Lower leg skin (tissue), 4 donors: ENCODE results near the gene STAU1. TPM values are rescaled to one million over a fixed set of nuclear protein-coding genes. Genes with fewer than 3 reads are reported as not detected.

Experiments
- DNase-seq, 2 donors: peaks; one replicate each; pipeline ENCODE4 v3.0.0-alpha.2; 2019; ENCODE audit warnings: low spot score in 2 of 2
- H3K4me3 ChIP-seq: fragments of 200-600 bp; sonication (generic); 2 replicates; pipeline ENCODE4 v1.5.1; 2017; ENCODE audit warnings: mild to moderate bottlenecking, low read depth; ENCODE audit not compliant: poor library complexity, severe bottlenecking
- CTCF ChIP-seq, 3 donors: fragments of 450-650 bp; IDR thresholded peaks; one replicate each; pipeline ENCODE4 v1.5.1; 2016; ENCODE audit warnings: antibody characterized with exemption in 3 of 3, mild to moderate bottlenecking in 3 of 3, moderate library complexity in 2 of 3
- POLR2A ChIP-seq, 2 donors: fragments of 450-650 bp; IDR thresholded peaks; one replicate each; pipeline ENCODE4 v1.6.1; 2016 to 2017; ENCODE audit warnings: antibody characterized with exemption in 2 of 2, mild to moderate bottlenecking in 1 of 2, moderate library complexity in 1 of 2
- WGBS, 2 donors: methylation state at CpG; one replicate each; pipeline ENCODE4 v1.1.5; 2018; 5-methylcytosine and 5-hydroxymethylcytosine counted together
- intact Hi-C: fragments of 100-400 bp; cut with DNase I; formaldehyde crosslinking; loops from one replicate; pipeline ENCODE4 v1.15.0; 2023; ENCODE audit warnings: low total_unique reads
- total RNA-seq, 4 donors: library from RNA; depleted of rRNA; stranded (reverse); fragments of >200 nt; gene quantifications; one replicate each; pipeline ENCODE4 v1.1.0, GENCODE V29; 2016

STAU1 gene
- total RNA-seq, 4 donors from 2014 or later, result 68.4 to 90.0 (median 77.0) TPM

- intact Hi-C loops, result loop anchor here (5.0 kb wide), 1 partner anchor 84 kb away; the partner anchor contains the start of gene DDX27
- DNase-seq, result peak in 1 of 2 donors; percentile 21
- no peak overlapping the region for H3K4me3 ChIP-seq
- no peak for TF ChIP-seq POLR2A (IDR thresholded peaks at IDR 0.05)
- peak in 1 of 3 donors; percentile 59 for TF ChIP-seq CTCF (IDR thresholded peaks at IDR 0.05)
- 40 to 41% methylated on average over 5 of the region's 5 CpGs for WGBS, 2 donors
Measured at GRCh38 chr20:49132995-49133478, 55.1 kb downstream of the STAU1 start.

DNA sequence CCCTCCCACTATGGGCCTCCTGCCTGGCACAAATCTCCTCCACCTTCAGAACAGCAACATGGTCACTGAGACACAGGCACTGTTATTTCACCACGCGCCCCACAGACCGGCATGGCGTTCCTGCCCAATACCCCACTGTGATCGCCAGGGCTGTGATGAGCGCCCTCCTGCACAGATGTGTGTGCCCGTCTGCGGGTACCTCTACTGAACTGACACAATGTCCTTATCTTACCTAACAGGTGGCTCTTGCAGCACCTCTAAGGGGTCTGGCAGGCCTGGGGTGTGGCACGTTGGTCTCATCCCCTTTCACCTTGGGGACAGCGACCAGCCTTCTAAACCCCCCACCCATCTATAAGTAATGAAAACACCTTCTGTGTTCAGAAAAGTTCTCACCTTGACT, 64.2 kb downstream of the STAU1 start:
- no peak for TF ChIP-seq POLR2A (IDR thresholded peaks at IDR 0.05)
- intact Hi-C loops, result no loop called here
- peak in 1 of 2 donors; percentile 70 for DNase-seq
- H3K4me3 ChIP-seq, result no peak overlapping the region
- WGBS, 2 donors, result 97% methylated on average over 10 of the region's 10 CpGs

DNA sequence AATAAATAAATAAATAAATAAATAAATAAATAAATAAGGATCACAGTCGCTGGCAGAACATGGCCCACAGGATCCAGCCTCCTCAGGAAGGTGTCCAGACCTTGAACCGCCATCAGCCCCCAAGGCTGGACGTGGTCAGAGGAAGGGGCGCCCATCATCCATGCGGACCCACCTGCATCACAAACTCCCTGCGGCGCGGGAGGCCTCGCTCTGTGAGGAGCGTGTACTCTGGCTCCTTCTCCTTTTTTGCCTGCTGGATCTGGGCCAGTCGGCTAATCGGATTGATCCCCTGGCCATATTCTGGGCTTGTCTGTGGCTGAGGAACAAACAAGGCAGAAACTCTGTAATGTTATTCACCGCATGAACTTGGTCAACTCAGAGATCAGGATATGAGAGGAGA, 65.2 kb downstream of the STAU1 start:
- TF ChIP-seq CTCF (IDR thresholded peaks at IDR 0.05) (no peak), POLR2A (IDR thresholded peaks at IDR 0.05) (no peak)
- WGBS, 2 donors, result 94 to 95% methylated on average over 13 of the region's 13 CpGs
- H3K4me3 ChIP-seq, result no peak overlapping the region
- peak in 1 of 2 donors; percentile 48 for DNase-seq
- intact Hi-C loops, result no loop called here

GRCh38 chr20:49119988-49120387, 68.1 kb downstream of the STAU1 start:
- TF ChIP-seq CTCF (IDR thresholded peaks at IDR 0.05), result no peak
- no peak for TF ChIP-seq POLR2A (IDR thresholded peaks at IDR 0.05)
- 90 to 96% methylated on average over 7 of the region's 7 CpGs for WGBS, 2 donors
- H3K4me3 ChIP-seq, result no peak overlapping the region
- intact Hi-C loops, result no loop called here
- peak in 1 of 2 donors; percentile 26 for DNase-seq

DNA sequence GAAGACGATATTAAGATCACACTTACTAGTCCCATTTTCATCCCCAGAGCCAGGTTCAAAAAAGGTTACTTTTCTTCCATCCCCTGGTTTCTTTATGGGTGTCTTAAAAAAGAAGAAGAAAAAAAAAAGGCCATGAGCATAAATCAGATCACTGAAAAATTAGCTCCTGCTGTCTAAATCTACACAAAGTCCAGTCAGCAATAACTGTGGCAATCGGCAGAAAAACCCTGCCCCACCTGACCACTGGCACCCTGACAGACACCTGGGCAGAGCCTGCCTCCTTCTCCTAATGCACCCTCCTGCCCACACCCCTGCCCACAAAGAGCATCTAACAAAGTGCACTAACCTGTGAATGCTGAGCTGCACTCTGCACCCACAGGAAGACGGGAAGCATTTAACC, 69.8 kb downstream of the STAU1 start:
- intact Hi-C loops, result no loop called here
- WGBS, 2 donors, result 84 to 91% methylated on average over 3 of the region's 3 CpGs
- TF ChIP-seq POLR2A (IDR thresholded peaks at IDR 0.05) (no peak), CTCF (IDR thresholded peaks at IDR 0.05) (no peak)

GRCh38 chr20:49115564-49115963, 72.6 kb downstream of the STAU1 start:
- intact Hi-C loops, result no loop called here
- H3K4me3 ChIP-seq, result no peak overlapping the region
- TF ChIP-seq POLR2A (IDR thresholded peaks at IDR 0.05), result no peak
- no peak for TF ChIP-seq CTCF (IDR thresholded peaks at IDR 0.05)
- WGBS, 2 donors, result 86 to 88% methylated on average over 7 of the region's 7 CpGs
- no peak for DNase-seq

More for the DNA sequence above, 69.8 kb downstream of the STAU1 start:
- no peak overlapping the region for H3K4me3 ChIP-seq
- DNase-seq, result peak in 1 of 2 donors; percentile 49
